Right lobe of liver (tissue), 6 donors: ENCODE measurements around the gene USP47. TPM values are rescaled to one million over a fixed set of nuclear protein-coding genes. Genes with fewer than 3 reads are reported as not detected.

ENCODE experiments used
- ATAC-seq, 4 donors: fragments of 200-7000 bp; cut with Tn5 transposase; one replicate each; pipeline ENCODE4 v1.9.1; 2020; ENCODE audit warnings: mild to moderate bottlenecking in 4 of 4, moderate library complexity in 4 of 4
- DNase-seq, 3 donors: peaks; one replicate each; pipeline ENCODE4 v3.0.0-alpha.2; 2020
- H3K27ac ChIP-seq, 3 donors: fragments of 200-600 bp; one replicate each; pipeline ENCODE4 v1.8.0; 2022
- H3K27me3 ChIP-seq, 2 donors: fragments of 200-600 bp; one replicate each; pipeline ENCODE4 v1.8.0; 2022
- H3K36me3 ChIP-seq, 4 donors: fragments of 200-600 bp; sonication (generic) in 1 of 4; one replicate each; pipeline versions ENCODE4 v1.5.1 to v1.8.0; 2017 to 2022; ENCODE audit warnings: control low read depth in 1 of 4
- H3K4me1 ChIP-seq, 4 donors: fragments of 200-600 bp; sonication (generic) in 1 of 4; one replicate each; pipeline versions ENCODE4 v1.5.1 to v1.8.0; 2017 to 2022; ENCODE audit warnings: control low read depth in 1 of 4
- H3K4me3 ChIP-seq, 3 donors: fragments of 200-600 bp; one replicate each; pipeline ENCODE4 v1.8.0; 2022
- H3K9me3 ChIP-seq, 4 donors: fragments of 200-600 bp; sonication (generic) in 1 of 4; one replicate each; pipeline versions ENCODE4 v1.5.1 to v1.8.0; 2017 to 2022; ENCODE audit warnings: control low read depth in 1 of 4
- POLR2A ChIP-seq: fragments of 450-650 bp; IDR thresholded peaks from one replicate; pipeline ENCODE4 v1.6.1; 2017; ENCODE audit warnings: antibody characterized with exemption, mild to moderate bottlenecking
- WGBS: methylation state at CpG from one replicate; pipeline ENCODE4 v1.1.6; 2018; ENCODE audit warnings: low coverage, low lambda C conversion rate; ENCODE audit not compliant: insufficient coverage; ENCODE audit errors: missing lambda C conversion rate; 5-methylcytosine and 5-hydroxymethylcytosine counted together
- intact Hi-C, 2 donors: fragments of 100-400 bp; cut with DNase I; formaldehyde crosslinking; loops; one replicate each; pipeline versions ENCODE4 v1.11.2 to v1.14.1; 2022
- total RNA-seq, 6 experiments: library from RNA; depleted of rRNA in 2 of 6; stranded (reverse); fragments of >200 nt in 2 of 6; fragmentation: NEBNext Ultra II Directional in 3 of 6; extraction: Animal tissue kit (Norgen Biotek cat#: 25700) in 3 of 6; gene quantifications; one replicate each; pipeline versions ENCODE4 v1.1.0 to v1.2.4, GENCODE V29; 2016 to 2023
- TF ChIP-seq, protein P1 (sequence below), 4 donors: fragments of 200-600 bp in 3 of 4; fragments of 450-650 bp in 1 of 4; IDR thresholded peaks; one replicate each; pipeline versions ENCODE4 v1.5.1 to v1.8.0; 2016 to 2022; ENCODE audit warnings: antibody characterized with exemption in 4 of 4, mild to moderate bottlenecking in 2 of 4
- donor health status: DM: no; HTN: yes; CAD: no.
- donor health status: DM: no; HTN: no; CAD: no.
- donor health status: DM: no; HTN: no; CAD: no.
- donor health status: DM: no; HTN: yes; CAD: no.
- donor health status: DM: no; HTN: yes; CAD: no.

USP47 gene
- total RNA-seq, 6 experiments from 2014 or later: 25.2 to 38.1 (median 29.6) TPM

DNA sequence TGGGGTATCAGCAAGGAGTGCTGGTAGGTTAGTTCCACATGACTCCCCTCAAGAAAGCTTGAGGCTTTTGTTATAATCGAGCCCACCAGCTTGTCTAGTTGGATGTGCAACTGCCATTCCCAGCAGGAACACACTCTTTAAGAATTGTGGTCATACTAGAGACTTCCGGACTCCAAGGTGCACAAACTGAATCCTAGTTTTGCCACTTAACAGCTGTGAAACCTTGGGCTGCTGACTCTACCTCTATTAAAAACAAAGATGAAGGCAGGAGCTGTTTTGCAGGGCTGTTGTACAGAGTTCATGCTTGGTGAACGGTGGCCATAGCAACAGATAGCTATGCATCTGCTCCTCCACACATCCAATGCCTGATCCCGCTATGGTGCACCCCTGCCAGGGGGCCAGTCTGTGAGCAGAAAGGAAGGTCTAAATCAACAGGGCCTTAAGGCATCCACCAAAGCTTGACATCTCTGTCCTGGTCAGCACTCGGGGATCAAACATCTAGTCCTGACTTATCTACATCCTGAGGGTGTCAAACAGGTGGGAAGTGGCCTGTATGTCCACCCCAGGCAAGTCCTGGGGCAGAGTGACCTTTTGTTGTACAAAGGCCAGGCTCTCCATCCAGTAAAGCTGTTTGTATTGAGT lies 130.3 kb downstream of the USP47 start:
- no peak overlapping the region for H3K4me3 ChIP-seq
- TF ChIP-seq POLR2A: no peak
- TF ChIP-seq, protein P1, sequence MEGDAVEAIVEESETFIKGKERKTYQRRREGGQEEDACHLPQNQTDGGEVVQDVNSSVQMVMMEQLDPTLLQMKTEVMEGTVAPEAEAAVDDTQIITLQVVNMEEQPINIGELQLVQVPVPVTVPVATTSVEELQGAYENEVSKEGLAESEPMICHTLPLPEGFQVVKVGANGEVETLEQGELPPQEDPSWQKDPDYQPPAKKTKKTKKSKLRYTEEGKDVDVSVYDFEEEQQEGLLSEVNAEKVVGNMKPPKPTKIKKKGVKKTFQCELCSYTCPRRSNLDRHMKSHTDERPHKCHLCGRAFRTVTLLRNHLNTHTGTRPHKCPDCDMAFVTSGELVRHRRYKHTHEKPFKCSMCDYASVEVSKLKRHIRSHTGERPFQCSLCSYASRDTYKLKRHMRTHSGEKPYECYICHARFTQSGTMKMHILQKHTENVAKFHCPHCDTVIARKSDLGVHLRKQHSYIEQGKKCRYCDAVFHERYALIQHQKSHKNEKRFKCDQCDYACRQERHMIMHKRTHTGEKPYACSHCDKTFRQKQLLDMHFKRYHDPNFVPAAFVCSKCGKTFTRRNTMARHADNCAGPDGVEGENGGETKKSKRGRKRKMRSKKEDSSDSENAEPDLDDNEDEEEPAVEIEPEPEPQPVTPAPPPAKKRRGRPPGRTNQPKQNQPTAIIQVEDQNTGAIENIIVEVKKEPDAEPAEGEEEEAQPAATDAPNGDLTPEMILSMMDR (IDR thresholded peaks at IDR 0.05): no peak
- DNase-seq: no peak
- peaks cover 0 to 37% (median 12%) of the 10 kb centered on the region in 4 donors for H3K4me1 ChIP-seq
- WGBS: 100% methylated on average over 1 of the region's 5 CpGs
- no peak for ATAC-seq
- no peaks in the 10 kb centered on the region for H3K36me3 ChIP-seq
- H3K27me3 ChIP-seq: no peaks in the 10 kb centered on the region
- no peak overlapping the region for H3K27ac ChIP-seq
- intact Hi-C loops: no loop called here
- no peaks in the 10 kb centered on the region for H3K9me3 ChIP-seq

GRCh38 chr11:11972730-11973341 lies 131.1 kb downstream of the USP47 start:
- TF ChIP-seq, protein P1 (IDR thresholded peaks at IDR 0.05): no peak
- TF ChIP-seq POLR2A: no peak
- no peak for DNase-seq
- ATAC-seq: no peak

GRCh38 chr11:11973361-11973800 lies 131.6 kb downstream of the USP47 start:
- no peaks in the 10 kb centered on the region for H3K9me3 ChIP-seq
- 34% methylated on average over 8 of the region's 8 CpGs for WGBS
- no peaks in the 10 kb centered on the region for H3K27me3 ChIP-seq
- TF ChIP-seq POLR2A: no peak
- TF ChIP-seq, protein P1 (IDR thresholded peaks at IDR 0.05): no peak
- DNase-seq (peak; percentile 57 to 86 (median 74)), ATAC-seq (peak; percentile 49 to 69 (median 60))
- no peaks in the 10 kb centered on the region for H3K36me3 ChIP-seq
- intact Hi-C loops: no loop called here
- H3K4me3 ChIP-seq: no peak overlapping the region
- peak overlapping the region; percentile 4 to 73 (median 33) for H3K27ac ChIP-seq
- H3K4me1 ChIP-seq: peaks cover 0 to 30% (median 15%) of the 10 kb centered on the region in 4 donors

More at GRCh38 chr11:11972730-11973341, 131.1 kb downstream of the USP47 start:
- no peaks in the 10 kb centered on the region for H3K27me3 ChIP-seq
- intact Hi-C loops: no loop called here
- H3K4me3 ChIP-seq: no peak overlapping the region
- no peaks in the 10 kb centered on the region for H3K9me3 ChIP-seq
- H3K36me3 ChIP-seq: no peaks in the 10 kb centered on the region
- 66% methylated on average over 2 of the region's 3 CpGs for WGBS
- peak overlapping the region in 1 of 3 donors; percentile 73 for H3K27ac ChIP-seq
- H3K4me1 ChIP-seq: peaks cover 0 to 35% (median 15%) of the 10 kb centered on the region in 4 donors

- intact Hi-C loops: no loop called here
- no peak for DNase-seq
- no peak for TF ChIP-seq POLR2A
- TF ChIP-seq, protein P1 (IDR thresholded peaks at IDR 0.05): no peak
- Histone ChIP-seq H3K27me3 (no peaks in the 10 kb centered on the region), H3K27ac (peak overlapping the region; percentile 4 to 73 (median 33)), H3K4me3 (no peak overlapping the region), H3K4me1 (peaks cover 0 to 31% (median 15%) of the 10 kb centered on the region in 4 donors), H3K9me3 (no peaks in the 10 kb centered on the region), H3K36me3 (no peaks in the 10 kb centered on the region)
- WGBS: 90% methylated on average over 2 of the region's 4 CpGs
- ATAC-seq: no peak
These were observed 132.1 kb downstream of the USP47 start for GRCh38 chr11:11973866-11974265.
